HL-60/S4 treated with retinoic acid at 250 ng/mL for 4 days and 3 days (cell line): Measurements from ENCODE around the gene KLHL42.

Source experiments
- in situ Hi-C: fragments of 300-500 bp; cut with MboI; formaldehyde crosslinking; loops from 2 replicates; pipeline ENCODE4 v1.7.0; 2022; ENCODE audit warnings: low sequenced_read_pairs

KLHL42 gene

GRCh38 chr12:27779416-27779919, 565 bp upstream of the KLHL42 start:
- in situ Hi-C loops: no loop called here

GRCh38 chr12:27780612-27781408, 777 bp downstream of the KLHL42 start:
- in situ Hi-C loops: no loop called here

GRCh38 chr12:27781680-27782079, 1.6 kb downstream of the KLHL42 start:
- in situ Hi-C loops: no loop called here

GRCh38 chr12:27782481-27782880, 2.4 kb downstream of the KLHL42 start:
- in situ Hi-C loops: no loop called here

DNA sequence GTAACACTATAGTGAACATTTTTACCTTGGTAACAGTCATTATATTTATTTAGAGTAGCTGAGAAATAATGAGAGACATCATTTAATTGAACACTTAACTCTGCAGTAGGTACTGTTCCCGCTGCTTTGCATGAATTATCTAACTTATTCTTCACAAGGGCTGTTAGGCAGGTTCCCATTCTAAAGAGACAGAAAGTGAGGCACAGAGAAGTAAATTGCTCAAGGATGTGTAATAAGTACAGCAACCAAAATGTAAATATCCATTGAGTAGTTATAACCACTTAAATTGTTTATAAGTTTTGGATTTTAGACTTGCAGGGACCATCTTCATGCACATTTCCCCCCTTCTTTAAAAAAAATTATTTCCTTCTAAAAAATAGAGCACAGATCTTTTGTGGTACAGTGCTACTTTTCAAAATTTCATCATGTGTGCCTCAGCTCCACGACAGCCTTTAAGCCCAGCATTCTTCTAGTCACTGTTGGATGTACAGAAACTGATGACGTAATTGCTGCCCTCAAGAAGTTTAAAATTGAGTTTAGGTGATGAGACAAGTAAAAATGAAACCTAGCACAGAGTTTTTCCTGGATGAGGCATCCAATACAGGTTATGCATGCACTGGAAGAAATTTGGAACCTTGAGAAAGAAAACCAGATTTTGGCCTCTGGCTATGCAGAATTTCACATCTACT, 6.0 kb downstream of the KLHL42 start:
- in situ Hi-C loops: no loop called here

GRCh38 chr12:27787559-27787958, 7.5 kb downstream of the KLHL42 start:
- in situ Hi-C loops: no loop called here

DNA sequence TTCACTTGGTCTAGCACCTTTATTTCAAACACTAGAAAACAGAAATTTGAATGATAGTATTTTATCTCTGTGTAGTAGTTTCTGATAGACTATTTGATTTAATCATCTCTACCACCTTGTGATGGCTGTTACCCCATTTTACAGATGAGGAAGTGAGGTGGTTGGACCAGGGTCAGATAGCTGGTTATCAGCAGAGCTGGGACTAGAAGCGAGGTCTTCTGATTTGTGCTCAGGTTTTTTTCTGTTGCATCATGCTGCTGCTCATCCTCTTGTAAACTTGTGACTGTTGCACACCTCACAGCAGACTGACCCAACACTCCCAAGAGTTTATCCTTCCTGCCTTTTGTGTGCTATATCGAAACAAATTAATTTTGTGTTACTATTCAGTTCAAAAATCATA, 10.1 kb downstream of the KLHL42 start:
- in situ Hi-C loops: no loop called here

GRCh38 chr12:27794818-27795584, 15.0 kb downstream of the KLHL42 start:
- in situ Hi-C loops: no loop called here

DNA sequence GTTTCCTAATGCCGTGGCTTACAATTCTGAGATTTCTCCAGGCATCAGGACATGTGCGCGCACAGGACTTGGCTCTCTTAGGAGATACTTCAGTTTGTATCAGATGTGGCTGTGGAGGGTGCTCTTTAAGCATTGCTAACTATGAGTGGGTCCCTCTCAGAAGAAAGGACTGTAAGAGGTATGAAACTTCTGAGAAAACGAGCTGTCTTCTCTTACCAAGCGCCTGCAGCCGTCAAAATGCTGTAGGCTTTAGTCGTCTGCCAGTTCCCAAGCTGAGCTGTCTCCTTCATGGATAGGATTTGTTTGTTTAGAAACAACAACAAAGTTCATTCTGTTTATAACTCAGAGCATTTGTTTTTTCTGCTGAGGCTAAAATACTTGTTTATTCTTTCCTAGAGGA, 16.1 kb downstream of the KLHL42 start:
- in situ Hi-C loops: no loop called here

DNA sequence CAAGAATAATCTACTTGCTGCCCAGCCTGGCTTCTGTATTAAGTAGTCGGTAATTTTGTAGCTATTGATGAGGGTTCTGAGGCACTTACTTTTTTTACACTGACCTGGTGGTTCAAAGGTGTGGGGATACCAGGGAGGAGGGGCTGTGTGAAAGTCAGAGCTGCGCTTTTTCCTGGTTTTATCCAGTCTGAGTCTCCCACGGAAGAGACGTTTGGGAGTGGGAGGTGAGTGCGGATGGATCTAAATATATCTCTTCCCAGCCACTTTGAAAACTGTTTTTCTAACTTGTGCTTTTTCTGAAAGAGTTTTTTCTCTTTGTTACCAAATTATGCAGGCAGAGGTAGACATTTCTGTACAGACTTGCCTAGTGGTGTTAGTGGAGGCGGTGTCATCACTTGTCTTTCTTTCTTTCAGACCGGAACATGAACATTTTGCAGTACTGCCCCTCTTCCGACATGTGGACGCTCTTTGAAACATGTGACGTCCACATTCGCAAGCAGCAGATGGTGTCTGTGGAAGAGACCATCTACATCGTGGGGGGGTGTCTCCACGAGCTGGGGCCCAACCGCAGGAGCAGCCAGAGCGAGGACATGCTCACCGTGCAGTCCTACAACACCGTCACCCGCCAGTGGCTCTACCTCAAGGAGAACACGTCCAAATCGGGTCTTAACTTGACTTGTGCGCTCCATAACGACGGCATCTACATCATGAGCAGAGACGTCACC, 17.4 kb downstream of the KLHL42 start:
- in situ Hi-C loops: no loop called here

DNA sequence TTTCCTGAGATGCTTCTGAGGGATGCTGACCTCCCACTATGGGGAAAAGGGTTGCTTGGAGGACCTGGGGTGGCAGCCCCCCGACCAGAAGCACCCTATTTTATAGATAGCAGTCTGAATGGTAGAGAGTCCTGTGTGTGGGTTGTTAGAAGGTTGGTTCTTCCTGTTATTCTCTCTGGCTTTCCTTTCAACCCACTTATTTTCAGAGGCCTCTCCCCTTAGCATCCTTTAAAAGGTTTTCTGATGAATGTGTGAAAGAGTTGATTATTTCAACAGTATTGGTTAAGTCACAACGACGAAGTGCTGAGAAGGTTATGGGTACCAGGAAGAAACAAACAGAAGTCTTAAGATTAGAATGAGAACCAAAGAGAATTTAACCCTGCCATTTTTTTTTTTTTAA, 20.8 kb downstream of the KLHL42 start:
- in situ Hi-C loops: no loop called here

GRCh38 chr12:27801630-27802029, 21.6 kb downstream of the KLHL42 start:
- in situ Hi-C loops: no loop called here

- in situ Hi-C loops: no loop called here
These were observed 22.5 kb downstream of the KLHL42 start for GRCh38 chr12:27802511-27802910.

- in situ Hi-C loops: no loop called here
These were observed 22.9 kb downstream of the KLHL42 start for GRCh38 chr12:27802936-27803335.

DNA sequence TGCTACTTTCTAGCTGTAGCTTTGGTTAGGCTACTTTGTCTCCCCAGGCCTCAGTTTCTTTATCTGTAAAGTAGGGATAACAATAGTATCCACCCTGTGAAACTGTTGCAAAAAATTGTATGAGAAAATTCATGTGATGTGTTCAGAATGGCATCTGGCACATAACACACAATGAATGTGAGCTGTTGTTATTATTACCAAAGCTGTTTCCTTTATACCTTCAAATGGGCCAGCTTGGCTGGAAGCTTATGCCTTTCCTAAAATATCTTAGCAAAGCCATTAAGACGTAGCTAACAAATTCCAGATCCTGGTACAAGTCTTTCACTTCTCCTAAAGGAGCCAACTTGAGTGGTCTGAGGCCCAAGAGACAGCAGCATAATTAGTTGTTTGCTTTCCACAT, 25.2 kb downstream of the KLHL42 start:
- in situ Hi-C loops: no loop called here

GRCh38 chr12:27806259-27806658, 26.2 kb downstream of the KLHL42 start:
- in situ Hi-C loops: no loop called here

GRCh38 chr12:27807063-27807703, 27.1 kb downstream of the KLHL42 start:
- in situ Hi-C loops: no loop called here

DNA sequence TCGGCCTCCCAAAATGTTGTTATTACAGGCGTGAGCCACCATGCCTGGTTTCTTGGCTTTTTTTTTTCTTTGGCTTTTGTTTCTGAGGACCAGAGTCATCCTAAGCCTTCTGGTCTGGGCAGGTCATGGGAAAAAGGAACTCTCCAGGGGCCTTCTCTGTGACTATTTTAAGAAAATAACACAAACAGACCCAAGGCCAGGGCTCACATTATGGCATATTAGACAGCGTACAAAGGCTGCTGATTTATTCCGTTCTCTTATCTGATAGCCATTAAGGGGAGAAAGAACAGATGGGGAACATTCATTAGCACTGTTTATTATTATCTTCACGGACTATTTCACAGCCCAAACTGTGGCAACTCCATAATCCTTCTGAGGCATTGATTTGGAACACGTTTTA, 28.8 kb downstream of the KLHL42 start:
- in situ Hi-C loops: no loop called here

DNA sequence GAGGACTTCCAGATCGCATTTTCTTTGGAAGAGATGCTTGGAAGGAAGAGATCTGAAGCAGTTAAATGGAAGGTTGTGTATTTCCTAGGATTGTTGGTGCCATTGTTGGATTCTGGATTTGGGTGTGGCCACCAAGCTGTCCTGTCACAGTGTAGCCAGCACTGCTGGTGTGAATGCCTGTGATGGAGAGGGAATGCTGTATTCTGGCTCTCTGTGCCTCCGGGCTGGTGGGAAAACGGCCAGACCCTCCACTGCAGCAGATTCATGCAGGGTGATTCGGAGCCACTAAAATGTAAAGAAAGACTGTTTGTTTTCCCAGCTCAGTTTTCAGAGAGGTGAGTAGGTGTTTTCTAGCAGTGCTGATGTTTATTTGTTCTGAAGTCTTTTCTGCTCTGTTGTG, 30.7 kb downstream of the KLHL42 start:
- in situ Hi-C loops: no loop called here

DNA sequence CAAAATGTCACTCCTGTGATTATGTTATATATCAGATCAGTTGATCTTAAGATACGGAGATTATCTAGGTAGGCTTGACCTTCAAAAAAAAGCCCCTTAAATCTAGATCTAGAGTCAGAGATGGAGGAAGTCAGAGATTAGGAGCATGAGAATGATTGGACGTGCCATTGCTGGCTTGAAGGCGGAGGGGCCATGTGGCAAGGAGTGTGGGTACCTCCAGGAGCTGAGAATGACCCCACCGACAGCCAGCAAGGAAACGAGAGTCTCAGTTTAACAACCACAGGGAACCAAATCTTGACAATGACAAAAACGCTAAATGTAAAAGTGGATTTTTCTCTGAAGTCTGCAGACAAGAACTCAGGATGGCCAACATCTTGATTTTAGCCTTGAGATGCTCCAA, 32.5 kb downstream of the KLHL42 start:
- in situ Hi-C loops: no loop called here
